ENCODE results near the gene SMARCD2. TPM values are rescaled to one million over a fixed set of nuclear protein-coding genes. Genes with fewer than 3 reads are reported as not detected.
"Not testable (repeated sequence)": the region's sequence is repeated elsewhere in the genome, so short reads cannot be mapped to it uniquely, and the experiment has no call there.

SMARCD2 gene
- 50.4 TPM for total RNA-seq

DNA sequence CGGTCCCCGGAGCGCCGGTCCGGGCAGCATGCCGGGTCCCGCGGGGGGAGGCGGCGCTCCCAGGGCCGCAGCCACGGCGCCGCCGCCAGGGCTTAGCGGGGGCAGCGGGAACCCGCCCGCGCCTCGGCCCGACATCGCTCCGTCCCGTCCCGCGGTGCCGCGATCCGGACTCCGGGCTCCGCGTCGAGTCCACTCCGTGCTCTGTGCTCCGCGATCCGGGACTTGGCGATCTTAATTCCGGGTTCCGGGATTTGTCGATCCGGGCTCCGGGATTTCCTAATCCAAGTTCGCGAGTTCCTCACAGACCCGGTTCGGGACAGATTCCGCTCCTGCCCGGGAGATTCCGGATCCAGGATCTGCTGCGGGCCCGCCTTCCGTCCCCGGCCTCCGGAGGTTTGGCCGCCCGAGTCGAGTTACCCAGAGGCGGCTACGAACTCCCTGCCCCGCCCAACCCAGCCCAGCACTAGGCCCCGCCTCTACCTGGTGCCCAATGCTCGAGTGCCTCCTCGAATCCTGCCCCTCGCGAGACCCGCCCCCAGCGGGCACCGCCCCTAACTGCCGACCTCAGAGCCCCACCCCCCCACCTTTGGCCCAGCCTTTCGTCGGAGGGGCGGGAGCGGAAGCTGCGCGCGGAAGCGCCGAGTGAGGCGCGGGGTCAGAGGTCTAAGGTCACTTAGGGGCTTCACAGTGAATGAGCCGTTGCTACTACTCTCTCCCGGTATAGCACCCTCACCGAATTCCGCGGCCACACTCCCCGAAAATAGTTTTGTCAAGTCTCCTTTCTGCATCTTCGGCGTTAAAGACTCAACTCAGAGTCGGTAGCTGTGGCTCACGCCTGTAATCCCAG lies at the start of gene SMARCD2:
SMARCD2 (minus strand) TSS at position 146 of the 847 bp plus-strand sequence; CDS start at position 135, 11 bp downstream.
- peak; percentile 99 for DNase-seq (ENCODE audit: low spot score)
- intact Hi-C loops (cut with DNase I), result no loop called here
- ATAC-seq, result peak; percentile 93

DNA sequence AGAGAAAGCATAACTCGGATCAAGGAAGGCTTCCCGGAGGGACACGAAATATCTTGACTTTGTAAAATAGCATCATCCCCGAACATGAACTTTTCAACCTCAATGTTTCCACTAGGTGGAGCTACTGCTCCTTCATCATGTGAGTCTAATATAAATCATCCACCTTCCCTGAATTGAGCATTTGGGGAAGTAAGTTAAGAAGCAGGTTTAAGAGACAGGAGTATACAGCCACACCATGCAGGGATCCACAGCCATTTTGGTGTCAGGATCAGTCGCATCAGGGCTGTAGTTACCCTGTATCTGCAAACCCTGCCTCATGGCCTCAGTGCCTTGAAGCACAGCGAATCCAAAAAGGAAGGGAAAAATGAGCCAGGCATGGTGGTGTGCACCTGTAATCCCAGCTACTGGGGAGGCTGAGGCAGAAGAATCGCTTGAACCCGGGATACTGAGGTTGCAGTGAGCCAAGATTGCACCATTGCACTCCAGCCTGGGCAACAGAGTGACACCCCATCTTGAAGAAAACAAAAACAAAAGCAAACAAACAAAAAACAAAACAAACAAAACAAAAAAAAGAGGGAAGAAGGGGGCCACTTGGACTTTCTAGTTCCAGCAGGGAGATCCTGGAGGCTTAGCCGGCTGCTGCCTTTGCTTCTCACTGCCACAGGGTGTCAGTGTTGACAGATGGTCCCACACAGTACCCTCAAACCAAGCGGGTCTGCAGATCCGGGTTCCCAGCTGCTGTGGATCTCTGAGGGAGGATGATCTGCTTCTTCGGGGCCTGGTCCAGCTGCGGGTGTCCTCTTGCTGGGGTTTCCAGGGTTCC lies 46.8 kb upstream of the SMARCD2 start:
- intact Hi-C loops (cut with DNase I); DNase-seq (ENCODE audit: low spot score): not testable (repeated sequence)
- ATAC-seq, result peak; percentile 85

GRCh38 chr17:63885119-63885518 lies 42.6 kb upstream of the SMARCD2 start:
- ATAC-seq; intact Hi-C loops (cut with DNase I); DNase-seq (ENCODE audit: low spot score): not testable (repeated sequence)

DNA sequence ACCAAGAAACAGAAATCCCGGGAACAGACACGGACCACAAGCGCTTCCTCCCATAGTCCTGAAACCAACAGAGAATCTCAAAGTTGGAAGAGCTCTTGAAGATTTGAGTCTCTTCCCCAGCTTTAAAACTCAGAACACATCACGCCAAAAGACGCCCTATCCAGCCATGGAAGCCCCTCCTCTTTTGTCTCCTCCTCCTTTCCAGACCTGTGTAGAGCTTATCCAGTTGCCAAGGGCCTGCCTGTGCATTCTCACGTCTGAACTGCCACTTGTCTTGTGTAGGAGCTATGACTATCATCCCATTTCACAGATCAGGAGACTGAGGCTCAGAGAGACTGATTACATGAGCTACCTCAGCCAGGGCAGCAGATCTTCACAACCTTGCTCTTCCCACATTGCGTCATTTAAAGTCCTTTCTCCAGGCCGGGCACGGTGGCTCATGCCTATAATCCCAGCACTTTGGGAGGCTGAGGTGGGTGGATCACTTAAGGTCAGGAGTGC lies 40.2 kb upstream of the SMARCD2 start:
- intact Hi-C loops (cut with DNase I); ATAC-seq; DNase-seq (ENCODE audit: low spot score): not testable (repeated sequence)

GRCh38 chr17:63881935-63882601 lies 39.6 kb upstream of the SMARCD2 start, which contains the start of gene GH2:
Gene GH2 (minus strand): TSS chr17:63881944. CDS start chr17:63881801, 143 bp downstream.
- intact Hi-C loops (cut with DNase I), result no loop called here
- ATAC-seq (peak; percentile 60), DNase-seq (ENCODE audit: low spot score) (no peak)

DNA sequence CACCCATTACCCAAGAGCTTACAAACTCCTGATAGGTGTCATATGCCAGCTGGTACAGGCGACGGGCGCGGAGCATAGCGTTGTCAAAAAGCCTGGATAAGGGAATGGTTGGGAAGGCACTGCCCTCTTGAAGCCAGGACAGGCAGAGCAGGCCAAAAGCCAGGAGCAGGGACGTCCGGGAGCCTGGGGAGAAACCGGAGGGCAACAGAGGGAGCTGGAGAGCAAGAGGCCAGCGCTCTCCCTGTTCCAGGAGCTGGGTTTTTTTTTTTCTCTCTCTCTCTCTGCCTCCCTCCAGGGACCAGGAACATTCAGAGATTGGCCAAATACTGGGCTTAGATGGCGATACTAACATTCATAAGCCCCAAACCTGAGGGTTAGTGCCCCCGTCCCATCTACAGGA lies 38.9 kb upstream of the SMARCD2 start:
- DNase-seq (ENCODE audit: low spot score); intact Hi-C loops (cut with DNase I): not testable (repeated sequence)

GRCh38 chr17:63880706-63881105 lies 38.2 kb upstream of the SMARCD2 start:
- intact Hi-C loops (cut with DNase I), result no loop called here
- DNase-seq (ENCODE audit: low spot score) (no peak), ATAC-seq (no peak)

More for the DNA sequence above, 38.9 kb upstream of the SMARCD2 start:
- not testable (repeated sequence) for ATAC-seq

GRCh38 chr17:63878413-63878812 lies 35.9 kb upstream of the SMARCD2 start:
- DNase-seq (ENCODE audit: low spot score); intact Hi-C loops (cut with DNase I); ATAC-seq: not testable (repeated sequence)

GRCh38 chr17:63874693-63875092 lies 32.2 kb upstream of the SMARCD2 start:
- intact Hi-C loops (cut with DNase I); ATAC-seq; DNase-seq (ENCODE audit: low spot score): not testable (repeated sequence)

DNA sequence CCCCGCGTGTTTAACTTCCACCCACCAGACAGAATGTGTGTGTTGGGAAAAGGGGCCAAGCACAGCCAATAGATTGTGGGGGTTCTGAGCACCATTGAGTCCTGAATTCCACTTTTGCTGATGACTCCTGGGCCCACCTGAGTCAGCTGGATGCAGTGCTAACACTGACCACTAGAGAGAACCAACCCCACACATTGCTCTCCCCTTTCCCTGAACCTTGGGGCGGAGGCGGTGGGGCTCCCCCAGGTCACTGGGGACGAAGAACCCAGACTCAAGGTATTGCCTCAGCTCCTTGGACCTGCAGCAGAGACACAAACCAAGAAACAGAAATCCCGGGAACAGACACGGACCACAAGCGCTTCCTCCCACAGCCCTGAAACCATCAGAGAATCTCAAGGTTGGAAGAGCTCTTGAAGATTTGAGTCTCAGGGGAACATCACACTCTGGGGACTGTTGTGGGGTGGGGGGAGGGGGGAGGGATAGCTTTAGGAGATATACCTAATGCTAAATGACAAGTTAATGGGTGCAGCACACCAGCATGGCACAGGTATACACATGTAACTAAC lies 31.7 kb upstream of the SMARCD2 start:
- ATAC-seq; intact Hi-C loops (cut with DNase I); DNase-seq (ENCODE audit: low spot score): not testable (repeated sequence)

- DNase-seq (ENCODE audit: low spot score); ATAC-seq; intact Hi-C loops (cut with DNase I): not testable (repeated sequence)
These were observed 31.1 kb upstream of the SMARCD2 start, which contains the start of gene CSH2 for GRCh38 chr17:63873577-63873976. Gene CSH2 (minus strand): TSS chr17:63873677. CDS start chr17:63873614, 63 bp downstream.

DNA sequence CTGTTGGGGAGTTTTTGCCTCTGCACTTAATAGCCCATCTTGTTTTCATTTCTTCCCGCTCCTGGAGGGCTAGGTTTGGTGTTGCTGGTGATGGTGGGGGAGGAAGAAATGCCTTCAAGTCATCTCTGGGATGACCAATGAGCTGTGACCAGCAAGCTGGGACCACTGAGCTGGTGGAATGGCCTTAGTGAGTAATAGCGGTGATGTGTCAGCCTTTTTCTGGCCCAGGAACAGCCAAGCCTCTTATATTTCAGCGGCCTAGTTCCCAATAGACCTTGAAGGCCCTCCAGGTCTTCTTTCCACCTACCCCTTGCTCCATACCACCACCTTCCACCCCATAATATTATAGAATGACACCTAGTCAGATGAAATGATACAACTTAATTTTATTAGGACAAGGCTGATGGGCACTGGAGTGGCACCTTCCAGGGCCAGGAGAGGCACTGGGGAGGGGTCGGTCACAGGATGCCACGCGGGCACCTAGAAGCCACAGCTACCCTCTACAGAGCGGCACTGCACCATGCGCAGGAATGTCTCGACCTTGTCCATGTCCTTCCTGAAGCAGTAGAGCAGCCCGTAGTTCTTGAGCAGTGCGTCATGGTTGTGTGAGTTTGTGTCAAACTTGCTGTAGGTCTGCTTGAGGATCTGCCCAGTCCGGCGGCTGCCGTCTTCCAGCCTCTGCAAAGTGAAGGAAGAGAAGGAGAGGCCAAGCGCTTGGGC lies 29.3 kb upstream of the SMARCD2 start:
- DNase-seq (ENCODE audit: low spot score); intact Hi-C loops (cut with DNase I); ATAC-seq: not testable (repeated sequence)

DNA sequence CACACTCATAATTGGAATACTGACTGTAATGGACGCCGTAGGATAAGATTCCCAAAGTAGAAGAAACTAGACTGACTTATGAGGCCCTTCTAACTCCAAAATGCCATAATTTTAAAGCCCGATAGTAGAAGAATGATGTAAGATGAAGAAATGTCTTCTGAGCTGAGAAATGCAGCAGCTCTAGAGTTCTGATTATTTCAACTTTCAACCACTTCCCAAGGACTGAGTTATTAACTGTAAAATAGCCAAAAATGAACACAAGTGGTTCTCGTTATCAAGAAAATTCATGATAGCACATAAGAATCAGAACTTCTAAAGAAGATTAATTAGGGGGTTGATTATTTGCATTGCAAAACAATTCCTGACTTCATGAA lies 27.8 kb upstream of the SMARCD2 start:
- intact Hi-C loops (cut with DNase I); ATAC-seq: not testable (repeated sequence)

DNA sequence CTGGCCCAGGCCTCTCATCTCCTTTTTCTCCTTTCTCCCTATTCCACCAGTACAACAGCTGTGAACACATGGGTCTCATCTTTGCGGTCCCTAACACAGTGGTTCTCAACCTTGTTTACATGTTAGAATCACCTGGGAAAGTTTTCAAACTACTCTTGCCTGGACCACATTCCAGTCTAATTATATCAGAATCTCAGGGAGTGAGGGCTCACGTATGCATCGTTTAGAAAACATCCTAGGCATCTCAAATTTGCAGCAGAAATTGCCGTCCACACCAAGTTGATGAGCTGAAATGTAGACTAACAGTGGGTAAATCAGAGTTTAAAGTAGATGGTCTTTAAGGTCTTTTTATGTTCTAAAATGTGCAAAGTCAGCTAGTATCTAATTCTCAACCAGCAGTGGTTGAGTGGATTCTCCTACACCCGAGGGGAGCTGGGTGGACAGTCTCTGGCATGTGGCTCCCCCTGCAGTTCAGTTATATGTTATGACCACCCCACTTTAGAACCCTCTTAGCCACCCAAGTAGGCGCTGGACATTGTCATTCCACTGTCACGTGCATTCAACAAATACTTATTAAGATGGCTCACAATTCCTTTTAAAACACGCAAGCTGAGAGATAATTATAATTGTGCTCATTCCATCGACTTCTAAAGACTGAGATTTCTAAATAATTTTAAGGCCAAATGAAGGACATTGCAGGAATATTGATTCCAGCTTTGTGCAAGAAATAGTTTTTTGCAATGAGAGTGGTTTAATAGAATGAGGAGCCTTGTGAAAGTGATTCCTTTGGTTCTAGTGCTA lies 27.2 kb upstream of the SMARCD2 start:
- DNase-seq (ENCODE audit: low spot score); intact Hi-C loops (cut with DNase I): not testable (repeated sequence)
- peak; percentile 80 for ATAC-seq

More for the DNA sequence above, 27.8 kb upstream of the SMARCD2 start:
- not testable (repeated sequence) for DNase-seq (ENCODE audit: low spot score)

DNA sequence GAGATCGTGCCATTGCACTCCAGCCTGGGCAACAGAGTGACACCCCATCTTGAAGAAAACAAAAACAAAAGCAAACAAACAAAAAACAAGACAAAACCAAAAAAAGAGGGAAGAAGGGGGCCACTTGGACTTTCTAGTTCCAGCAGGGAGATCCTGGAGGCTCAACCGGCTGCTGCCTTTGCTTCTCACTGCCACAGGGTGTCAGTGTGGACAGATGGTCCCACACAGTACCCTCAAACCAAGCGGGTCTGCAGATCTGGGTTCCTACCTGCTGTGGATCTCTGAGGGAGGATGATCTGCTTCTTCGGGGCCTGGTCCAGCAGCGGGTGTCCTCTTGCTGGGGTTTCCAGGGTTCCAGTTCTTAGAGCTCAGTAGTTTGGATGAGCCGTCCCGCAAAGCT lies 24.1 kb upstream of the SMARCD2 start:
- intact Hi-C loops (cut with DNase I); ATAC-seq: not testable (repeated sequence)
- DNase-seq (ENCODE audit: low spot score), result peak; percentile 14

GRCh38 chr17:63859257-63859656 lies 16.8 kb upstream of the SMARCD2 start:
- intact Hi-C loops (cut with DNase I), result no loop called here
- DNase-seq (ENCODE audit: low spot score), result no peak
- ATAC-seq, result no peak

GRCh38 chr17:63856425-63856824 lies 13.9 kb upstream of the SMARCD2 start:
- intact Hi-C loops (cut with DNase I); DNase-seq (ENCODE audit: low spot score); ATAC-seq: not testable (repeated sequence)

Measured in sciatic nerve (tissue), 2 donors.